ENCODE measurements around the gene RNF157. TPM values are rescaled to one million over a fixed set of nuclear protein-coding genes. Genes with fewer than 3 reads are reported as not detected.

The RNF157 gene
- total and polyA plus RNA-seq, 2 of the 13 experiments (the other 11 are each of a cell fraction or from before 2014, with no cell fraction given): 0.44 to 1.5 TPM

GRCh38 chr17:76123191-76123499, 117.1 kb downstream of the RNF157 start:
- peaks cover 28% of the 10 kb centered on the region for H3K4me1 ChIP-seq (ENCODE audit: insufficient read depth, low read length)
- H3K27ac ChIP-seq (ENCODE audit: extremely low read length, insufficient read depth, low read length): no peak overlapping the region
- CTCF ChIA-PET (ENCODE audit: low intra/inter-chr PET ratio, low total read pairs): interaction anchor here (3.8 to 5.1 kb wide), 3 partner anchors 24 to 156 kb away, joined by 35 to 78 read pairs (median 50); no protein-coding TSS in a partner anchor
- in situ Hi-C loops (cut with HindIII; ENCODE audit: extremely low pct_ligation_motif_present, low pct_unique_long_range_greater_than_20kb): loop anchor here (5.0 kb wide), 2 partner anchors 34 to 154 kb away; no protein-coding TSS in a partner anchor
- no peaks in the 10 kb centered on the region for H4K20me1 ChIP-seq (ENCODE audit: insufficient read depth, low read length)
- TF ChIP-seq ZNF460 (CRISPR knock-in tag; IDR thresholded peaks at IDR 0.05; ENCODE audit: borderline replicate concordance) (peak; percentile 56; the same call in 1 of the 2 replicates), ZNF501 (CRISPR knock-in tag; IDR thresholded peaks at IDR 0.05) (no peak), IKZF1 (IDR thresholded peaks at IDR 0.05) (0 out of 2 replicates have a peak, but pooled peaks have one; percentile 34)
- FAIRE-seq (no peak), DNase-seq (ENCODE audit: low spot score) (no peak), ATAC-seq (no peak)
- H3K9ac ChIP-seq (ENCODE audit: insufficient read depth, low read depth, low read length): no peak overlapping the region
- no peaks in the 10 kb centered on the region for H3K36me3 ChIP-seq (replicated peaks in 1 of 2; ENCODE audit: control insufficient read depth in 1 of 2, insufficient read depth in 2 of 2, low read length in 2 of 2)
- no peak overlapping the region for H2AFZ ChIP-seq (ENCODE audit: low read length)
- H3K9me3 ChIP-seq (ENCODE audit: low read length): no peaks in the 10 kb centered on the region
- intact Hi-C loops (cut with micrococcal nuclease; ENCODE audit: unreplicated experiment): no loop called here
- H3K4me2 ChIP-seq (ENCODE audit: low read depth, low read length): no peak overlapping the region
- no peak overlapping the region for H3K4me3 ChIP-seq (replicated peaks in 1 of 3; ENCODE audit: insufficient read depth in 1 of 3, low read depth in 2 of 3, low read length in 3 of 3)
- peaks cover 0 to 13% of the 10 kb centered on the region in 2 experiments; a peak in 3 of 5 replicates for H3K27me3 ChIP-seq (ENCODE audit: control insufficient read depth in 1 of 2, insufficient read depth in 2 of 2, low read length in 2 of 2)
- POLR2A ChIA-PET: interaction anchor here (0.9 to 2.8 kb wide), 5 partner anchors 9 to 142 kb away, joined by 3 to 13 read pairs (median 4); partner anchors contain the start of genes EXOC7 and UBALD2
- 66% methylated on average over 5 of the region's 5 CpGs for WGBS (ENCODE audit: low lambda C conversion rate)
- H3K79me2 ChIP-seq (ENCODE audit: insufficient read depth, low read length): no peaks in the 10 kb centered on the region
- no TSS peak for BruUV-seq (replicated peaks)

- in situ Hi-C loops (cut with HindIII; ENCODE audit: extremely low pct_ligation_motif_present, low pct_unique_long_range_greater_than_20kb) (loop anchor here (5.0 kb wide), 2 partner anchors 35 to 155 kb away; no protein-coding TSS in a partner anchor), intact Hi-C loops (cut with micrococcal nuclease; ENCODE audit: unreplicated experiment) (no loop called here)
- no peak overlapping the region; a peak in 1 of 6 replicates for H3K4me3 ChIP-seq (replicated peaks in 1 of 3; ENCODE audit: insufficient read depth in 1 of 3, low read depth in 2 of 3, low read length in 3 of 3)
- FAIRE-seq (no peak), ATAC-seq (no peak), DNase-seq (ENCODE audit: low spot score) (no peak)
- peaks cover 0 to 13% of the 10 kb centered on the region in 2 experiments; a peak in 3 of 5 replicates for H3K27me3 ChIP-seq (ENCODE audit: control insufficient read depth in 1 of 2, insufficient read depth in 2 of 2, low read length in 2 of 2)
- no peak overlapping the region for H3K4me2 ChIP-seq (ENCODE audit: low read depth, low read length)
- no peak overlapping the region for H2AFZ ChIP-seq (ENCODE audit: low read length)
- no peaks in the 10 kb centered on the region for H4K20me1 ChIP-seq (ENCODE audit: insufficient read depth, low read length)
- no peak overlapping the region for H3K9ac ChIP-seq (ENCODE audit: insufficient read depth, low read depth, low read length)
- H3K79me2 ChIP-seq (ENCODE audit: insufficient read depth, low read length): no peaks in the 10 kb centered on the region
- H3K27ac ChIP-seq (ENCODE audit: extremely low read length, insufficient read depth, low read length): no peak overlapping the region
- no peaks in the 10 kb centered on the region for H3K36me3 ChIP-seq (replicated peaks in 1 of 2; ENCODE audit: control insufficient read depth in 1 of 2, insufficient read depth in 2 of 2, low read length in 2 of 2)
- peaks cover 28% of the 10 kb centered on the region for H3K4me1 ChIP-seq (ENCODE audit: insufficient read depth, low read length)
- POLR2A ChIA-PET: interaction anchor here (1.3 kb wide), 1 partner anchor 10 kb away, joined by 7 read pairs; no protein-coding TSS in a partner anchor
- BruUV-seq (replicated peaks): no TSS peak
- CTCF ChIA-PET (ENCODE audit: low intra/inter-chr PET ratio, low total read pairs): interaction anchor here (2.0 to 5.1 kb wide), 4 partner anchors 24 to 157 kb away, joined by 20 to 78 read pairs (median 42); no protein-coding TSS in a partner anchor
- WGBS (ENCODE audit: low lambda C conversion rate): 50% methylated on average over 20 of the region's 24 CpGs
- H3K9me3 ChIP-seq (ENCODE audit: low read length): no peaks in the 10 kb centered on the region
- TF ChIP-seq MTA1 (CRISPR knock-in tag; IDR thresholded peaks at IDR 0.05; ENCODE audit: borderline replicate concordance) (no peak), CENPX (CRISPR knock-in tag; IDR thresholded peaks at IDR 0.05) (no peak), MAFG (CRISPR knock-in tag; IDR thresholded peaks at IDR 0.05) (no peak), ATF2 (CRISPR knock-in tag; IDR thresholded peaks at IDR 0.05) (no peak), ZNF672 (CRISPR knock-in tag; IDR thresholded peaks at IDR 0.05) (peak; percentile 97), SRF (IDR thresholded peaks at IDR 0.05; ENCODE audit: low read depth, low read length) (no peak), CBFB (CRISPR knock-in tag; IDR thresholded peaks at IDR 0.05) (no peak), ZFP82 (CRISPR knock-in tag; IDR thresholded peaks at IDR 0.05; ENCODE audit: borderline replicate concordance) (no peak), ZNF414 (CRISPR knock-in tag; IDR thresholded peaks at IDR 0.05) (no peak), RXRB (CRISPR knock-in tag; IDR thresholded peaks at IDR 0.05; ENCODE audit: borderline replicate concordance) (no peak), ZNF430 (CRISPR knock-in tag; IDR thresholded peaks at IDR 0.05) (no peak), HIVEP1 (CRISPR knock-in tag; IDR thresholded peaks at IDR 0.05) (0 out of 2 replicates have a peak, but pooled peaks have one; percentile 1)
Observed at GRCh38 chr17:76122431-76123190, 117.7 kb downstream of the RNF157 start.
